HEK293 (cell line): ENCODE data around the gene CLDN1.

Experiments used
- CTCF ChIA-PET: fragments of 350-600 bp; formaldehyde crosslinking; extraction: SDS; loops from one replicate; lab custom pipeline; 2021; ENCODE audit warnings: antibody characterized with exemption; lab: Yijun Ruan, JAX
- POLR2A ChIA-PET: fragments of 300-600 bp; formaldehyde crosslinking; extraction: SDS; loops from one replicate; lab custom pipeline; 2020; ENCODE audit warnings: antibody characterized with exemption, inconsistent platforms; lab: Yijun Ruan, JAX
- H3K27ac ChIP-seq: fragments of 200-500 bp; sonication (Bioruptor generic); 2 replicates; pipeline ENCODE4 v1.5.1; 2014; ENCODE audit warnings: low read depth, low read length, control low read depth, inconsistent platforms; ENCODE audit errors: extremely low read depth
- H3K36me3 ChIP-seq, 2 experiments: fragments of 200-500 bp in 1 of 2; sonication (Bioruptor generic) in 1 of 2; 1 replicate in 1 of 2; 2 replicates in 1 of 2; pipeline ENCODE4 v1.5.1; 2014 to 2017; ENCODE audit warnings: inconsistent platforms in 2 of 2, low read length in 2 of 2; ENCODE audit not compliant: control insufficient read depth in 2 of 2, insufficient read depth in 1 of 2
- H3K4me1 ChIP-seq: fragments of 200-500 bp; sonication (Bioruptor generic); 2 replicates; pipeline ENCODE4 v1.5.1; 2014; ENCODE audit warnings: mild to moderate bottlenecking, low read length, inconsistent platforms; ENCODE audit not compliant: control insufficient read depth, insufficient read depth
- H3K4me3 ChIP-seq: 2 replicates; pipeline ENCODE4 v1.5.1; 2011; ENCODE audit warnings: low read depth, mild to moderate bottlenecking, control low read depth, low read length, moderate library complexity
- H3K9me3 ChIP-seq: fragments of 200-500 bp; sonication (Bioruptor generic); 2 replicates; pipeline ENCODE4 v1.5.1; 2014; ENCODE audit warnings: low read depth, low read length, inconsistent platforms; ENCODE audit not compliant: control insufficient read depth, insufficient read depth
- BCL11A ChIP-seq: fragments of 450-650 bp; formaldehyde crosslinking; IDR thresholded peaks from 2 replicates; pipeline ENCODE4 v1.5.1; 2016; ENCODE audit warnings: low read depth, missing biosample characterization, missing genetic modification characterization
- OVOL3 ChIP-seq: fragments of 450-650 bp; formaldehyde crosslinking; IDR thresholded peaks from 2 replicates; pipeline ENCODE4 v1.5.1; 2016; ENCODE audit warnings: missing biosample characterization, missing genetic modification characterization
- ZEB2 ChIP-seq: fragments of 450-650 bp; formaldehyde crosslinking; IDR thresholded peaks from 2 replicates; pipeline ENCODE4 v1.5.1; 2016; ENCODE audit warnings: missing biosample characterization, missing genetic modification characterization
- ZFP3 ChIP-seq: fragments of 450-650 bp; formaldehyde crosslinking; IDR thresholded peaks from 2 replicates; pipeline ENCODE4 v1.5.1; 2016; ENCODE audit warnings: low read depth, missing biosample characterization, missing genetic modification characterization
- ZNF18 ChIP-seq: fragments of 450-650 bp; formaldehyde crosslinking; IDR thresholded peaks from 2 replicates; pipeline ENCODE4 v1.5.1; 2016; ENCODE audit warnings: missing biosample characterization, missing genetic modification characterization
- ZNF214 ChIP-seq: fragments of 450-650 bp; formaldehyde crosslinking; IDR thresholded peaks from 2 replicates; pipeline ENCODE4 v1.5.1; 2017; ENCODE audit warnings: missing biosample characterization, mild to moderate bottlenecking, missing genetic modification characterization, borderline replicate concordance
- ZNF366 ChIP-seq: fragments of 450-650 bp; formaldehyde crosslinking; conservative IDR thresholded peaks from 2 replicates; pipeline ENCODE4 v1.5.1; 2016; ENCODE audit warnings: missing biosample characterization, missing genetic modification characterization
- ZNF391 ChIP-seq: fragments of 450-650 bp; formaldehyde crosslinking; IDR thresholded peaks from 2 replicates; pipeline ENCODE4 v1.5.1; 2016; ENCODE audit warnings: low read depth, missing biosample characterization, missing genetic modification characterization, borderline replicate concordance
- ZNF558 ChIP-seq: fragments of 450-650 bp; formaldehyde crosslinking; IDR thresholded peaks from 2 replicates; pipeline ENCODE4 v1.5.1; 2016; ENCODE audit warnings: missing biosample characterization, missing genetic modification characterization
- ZNF791 ChIP-seq: fragments of 450-650 bp; formaldehyde crosslinking; IDR thresholded peaks from 2 replicates; pipeline ENCODE4 v1.5.1; 2016; ENCODE audit warnings: missing biosample characterization, missing genetic modification characterization
- ZSCAN23 ChIP-seq: fragments of 450-650 bp; formaldehyde crosslinking; IDR thresholded peaks from 2 replicates; pipeline ENCODE4 v1.5.1; 2016; ENCODE audit warnings: missing biosample characterization, missing genetic modification characterization
- TF ChIP-seq, protein P1 (sequence below): fragments of 450-650 bp; formaldehyde crosslinking; IDR thresholded peaks from 2 replicates; pipeline ENCODE4 v1.5.1; 2016; ENCODE audit warnings: missing biosample characterization, missing genetic modification characterization
- TF ChIP-seq, protein P2 (sequence below): fragments of 450-650 bp; formaldehyde crosslinking; IDR thresholded peaks from 2 replicates; pipeline ENCODE4 v1.5.0; 2017; ENCODE audit warnings: missing biosample characterization, missing genetic modification characterization, borderline replicate concordance
- TF ChIP-seq, protein P3 (sequence below): fragments of 450-650 bp; formaldehyde crosslinking; IDR thresholded peaks from 2 replicates; pipeline ENCODE4 v1.5.1; 2016; ENCODE audit warnings: missing biosample characterization, missing genetic modification characterization

Gene CLDN1

DNA sequence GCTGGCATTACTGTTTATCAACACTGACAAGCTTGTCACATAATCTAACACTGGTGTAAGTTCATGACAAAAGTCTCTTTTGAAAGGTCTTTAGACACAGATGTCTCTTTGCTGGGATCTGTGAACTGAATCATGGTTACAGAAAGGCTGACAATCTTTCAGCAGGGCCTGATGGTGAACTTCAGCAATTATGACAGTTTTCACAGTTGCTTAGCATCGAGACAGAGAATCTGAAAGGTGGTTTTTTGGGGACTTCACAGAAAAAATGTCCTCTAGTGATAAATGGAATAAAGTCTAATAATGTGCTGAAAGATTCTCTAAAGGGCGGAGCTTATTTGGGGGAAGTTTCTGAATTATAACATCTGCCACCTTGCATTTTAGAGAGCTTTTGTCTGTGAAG is 32.3 kb downstream of the CLDN1 start:
- no peaks in the 10 kb centered on the region for H3K9me3 ChIP-seq
- H3K27ac ChIP-seq: no peak overlapping the region
- ChIA-PET POLR2A (no interaction called here), CTCF (interaction anchor here (0.6 to 1.2 kb wide), 3 partner anchors 10 to 158 kb away, joined by 3 to 6 read pairs (median 3); no protein-coding TSS in a partner anchor)
- no peak for TF ChIP-seq ZEB2 (tag by site-specific recombination)
- TF ChIP-seq, protein P1, sequence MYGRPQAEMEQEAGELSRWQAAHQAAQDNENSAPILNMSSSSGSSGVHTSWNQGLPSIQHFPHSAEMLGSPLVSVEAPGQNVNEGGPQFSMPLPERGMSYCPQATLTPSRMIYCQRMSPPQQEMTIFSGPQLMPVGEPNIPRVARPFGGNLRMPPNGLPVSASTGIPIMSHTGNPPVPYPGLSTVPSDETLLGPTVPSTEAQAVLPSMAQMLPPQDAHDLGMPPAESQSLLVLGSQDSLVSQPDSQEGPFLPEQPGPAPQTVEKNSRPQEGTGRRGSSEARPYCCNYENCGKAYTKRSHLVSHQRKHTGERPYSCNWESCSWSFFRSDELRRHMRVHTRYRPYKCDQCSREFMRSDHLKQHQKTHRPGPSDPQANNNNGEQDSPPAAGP: no peak
- no peak for TF ChIP-seq BCL11A (tag by site-specific recombination)
- no peak for TF ChIP-seq OVOL3 (tag by site-specific recombination)
- H3K36me3 ChIP-seq: no peaks in the 10 kb centered on the region
- no peaks in the 10 kb centered on the region for H3K4me1 ChIP-seq
- H3K4me3 ChIP-seq: no peak overlapping the region

DNA sequence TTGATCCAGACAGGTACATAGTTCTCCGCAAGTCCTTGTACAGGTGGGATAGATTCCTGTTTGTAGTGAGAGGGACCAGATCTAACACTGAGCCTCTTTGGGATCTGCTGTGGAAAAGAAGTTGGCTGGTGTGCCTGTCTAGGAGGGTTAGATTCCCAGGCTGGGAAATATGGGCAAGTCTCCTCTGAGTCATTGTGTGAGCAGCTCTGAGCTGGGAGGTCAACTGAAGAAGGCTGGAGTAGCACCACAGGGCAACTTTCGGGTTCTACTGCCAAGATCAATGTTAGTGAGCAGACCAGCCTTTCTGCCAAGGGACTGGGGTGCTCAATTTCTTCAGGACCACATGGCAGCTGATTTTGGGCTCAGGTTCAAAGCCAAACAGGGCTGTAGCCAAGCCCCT is 33.4 kb downstream of the CLDN1 start:
- no peak overlapping the region for H3K27ac ChIP-seq
- H3K9me3 ChIP-seq: no peaks in the 10 kb centered on the region
- TF ChIP-seq ZFP3 (tag by site-specific recombination) (no peak), ZNF18 (tag by site-specific recombination) (no peak), ZSCAN23 (no peak), ZNF391 (tag by site-specific recombination) (no peak), ZNF791 (tag by site-specific recombination) (no peak), ZNF558 (no peak), ZNF214 (tag by site-specific recombination) (no peak), ZNF366 (tag by site-specific recombination) (no peak)
- TF ChIP-seq, protein P2, sequence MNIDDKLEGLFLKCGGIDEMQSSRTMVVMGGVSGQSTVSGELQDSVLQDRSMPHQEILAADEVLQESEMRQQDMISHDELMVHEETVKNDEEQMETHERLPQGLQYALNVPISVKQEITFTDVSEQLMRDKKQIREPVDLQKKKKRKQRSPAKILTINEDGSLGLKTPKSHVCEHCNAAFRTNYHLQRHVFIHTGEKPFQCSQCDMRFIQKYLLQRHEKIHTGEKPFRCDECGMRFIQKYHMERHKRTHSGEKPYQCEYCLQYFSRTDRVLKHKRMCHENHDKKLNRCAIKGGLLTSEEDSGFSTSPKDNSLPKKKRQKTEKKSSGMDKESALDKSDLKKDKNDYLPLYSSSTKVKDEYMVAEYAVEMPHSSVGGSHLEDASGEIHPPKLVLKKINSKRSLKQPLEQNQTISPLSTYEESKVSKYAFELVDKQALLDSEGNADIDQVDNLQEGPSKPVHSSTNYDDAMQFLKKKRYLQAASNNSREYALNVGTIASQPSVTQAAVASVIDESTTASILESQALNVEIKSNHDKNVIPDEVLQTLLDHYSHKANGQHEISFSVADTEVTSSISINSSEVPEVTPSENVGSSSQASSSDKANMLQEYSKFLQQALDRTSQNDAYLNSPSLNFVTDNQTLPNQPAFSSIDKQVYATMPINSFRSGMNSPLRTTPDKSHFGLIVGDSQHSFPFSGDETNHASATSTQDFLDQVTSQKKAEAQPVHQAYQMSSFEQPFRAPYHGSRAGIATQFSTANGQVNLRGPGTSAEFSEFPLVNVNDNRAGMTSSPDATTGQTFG (tag by site-specific recombination): no peak
- TF ChIP-seq, protein P3, sequence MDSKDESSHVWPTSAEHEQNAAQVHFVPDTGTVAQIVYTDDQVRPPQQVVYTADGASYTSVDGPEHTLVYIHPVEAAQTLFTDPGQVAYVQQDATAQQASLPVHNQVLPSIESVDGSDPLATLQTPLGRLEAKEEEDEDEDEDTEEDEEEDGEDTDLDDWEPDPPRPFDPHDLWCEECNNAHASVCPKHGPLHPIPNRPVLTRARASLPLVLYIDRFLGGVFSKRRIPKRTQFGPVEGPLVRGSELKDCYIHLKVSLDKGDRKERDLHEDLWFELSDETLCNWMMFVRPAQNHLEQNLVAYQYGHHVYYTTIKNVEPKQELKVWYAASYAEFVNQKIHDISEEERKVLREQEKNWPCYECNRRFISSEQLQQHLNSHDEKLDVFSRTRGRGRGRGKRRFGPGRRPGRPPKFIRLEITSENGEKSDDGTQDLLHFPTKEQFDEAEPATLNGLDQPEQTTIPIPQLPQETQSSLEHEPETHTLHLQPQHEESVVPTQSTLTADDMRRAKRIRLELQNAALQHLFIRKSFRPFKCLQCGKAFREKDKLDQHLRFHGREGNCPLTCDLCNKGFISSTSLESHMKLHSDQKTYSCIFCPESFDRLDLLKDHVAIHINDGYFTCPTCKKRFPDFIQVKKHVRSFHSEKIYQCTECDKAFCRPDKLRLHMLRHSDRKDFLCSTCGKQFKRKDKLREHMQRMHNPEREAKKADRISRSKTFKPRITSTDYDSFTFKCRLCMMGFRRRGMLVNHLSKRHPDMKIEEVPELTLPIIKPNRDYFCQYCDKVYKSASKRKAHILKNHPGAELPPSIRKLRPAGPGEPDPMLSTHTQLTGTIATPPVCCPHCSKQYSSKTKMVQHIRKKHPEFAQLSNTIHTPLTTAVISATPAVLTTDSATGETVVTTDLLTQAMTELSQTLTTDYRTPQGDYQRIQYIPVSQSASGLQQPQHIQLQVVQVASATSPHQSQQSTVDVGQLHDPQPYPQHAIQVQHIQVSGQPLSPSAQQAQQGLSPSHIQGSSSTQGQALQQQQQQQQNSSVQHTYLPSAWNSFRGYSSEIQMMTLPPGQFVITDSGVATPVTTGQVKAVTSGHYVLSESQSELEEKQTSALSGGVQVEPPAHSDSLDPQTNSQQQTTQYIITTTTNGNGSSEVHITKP: no peak
- TF ChIP-seq, all 188 proteins: peak for 0
- Histone ChIP-seq H3K4me1 (no peaks in the 10 kb centered on the region), H3K4me3 (no peak overlapping the region), H3K36me3 (no peaks in the 10 kb centered on the region)
- POLR2A ChIA-PET: no interaction called here
- CTCF ChIA-PET: no interaction called here
